ENCODE data around the gene HSPH1.

- no peak for TF ChIP-seq POLR2A (IDR thresholded peaks at IDR 0.05)
- TF ChIP-seq, protein P1, sequence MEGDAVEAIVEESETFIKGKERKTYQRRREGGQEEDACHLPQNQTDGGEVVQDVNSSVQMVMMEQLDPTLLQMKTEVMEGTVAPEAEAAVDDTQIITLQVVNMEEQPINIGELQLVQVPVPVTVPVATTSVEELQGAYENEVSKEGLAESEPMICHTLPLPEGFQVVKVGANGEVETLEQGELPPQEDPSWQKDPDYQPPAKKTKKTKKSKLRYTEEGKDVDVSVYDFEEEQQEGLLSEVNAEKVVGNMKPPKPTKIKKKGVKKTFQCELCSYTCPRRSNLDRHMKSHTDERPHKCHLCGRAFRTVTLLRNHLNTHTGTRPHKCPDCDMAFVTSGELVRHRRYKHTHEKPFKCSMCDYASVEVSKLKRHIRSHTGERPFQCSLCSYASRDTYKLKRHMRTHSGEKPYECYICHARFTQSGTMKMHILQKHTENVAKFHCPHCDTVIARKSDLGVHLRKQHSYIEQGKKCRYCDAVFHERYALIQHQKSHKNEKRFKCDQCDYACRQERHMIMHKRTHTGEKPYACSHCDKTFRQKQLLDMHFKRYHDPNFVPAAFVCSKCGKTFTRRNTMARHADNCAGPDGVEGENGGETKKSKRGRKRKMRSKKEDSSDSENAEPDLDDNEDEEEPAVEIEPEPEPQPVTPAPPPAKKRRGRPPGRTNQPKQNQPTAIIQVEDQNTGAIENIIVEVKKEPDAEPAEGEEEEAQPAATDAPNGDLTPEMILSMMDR (IDR thresholded peaks at IDR 0.05 in 4 of 5, conservative IDR thresholded peaks at IDR 0.05 in 1 of 5) = no peak
Observed at GRCh38 chr13:31102905-31103304, 58.8 kb downstream of the HSPH1 start.
